ENCODE data around the gene PYCARD. TPM values are rescaled to one million over a fixed set of nuclear protein-coding genes. Genes with fewer than 3 reads are reported as not detected.

Gene PYCARD
- total RNA-seq, 1 experiment from 2014 or later = not detected

DNA sequence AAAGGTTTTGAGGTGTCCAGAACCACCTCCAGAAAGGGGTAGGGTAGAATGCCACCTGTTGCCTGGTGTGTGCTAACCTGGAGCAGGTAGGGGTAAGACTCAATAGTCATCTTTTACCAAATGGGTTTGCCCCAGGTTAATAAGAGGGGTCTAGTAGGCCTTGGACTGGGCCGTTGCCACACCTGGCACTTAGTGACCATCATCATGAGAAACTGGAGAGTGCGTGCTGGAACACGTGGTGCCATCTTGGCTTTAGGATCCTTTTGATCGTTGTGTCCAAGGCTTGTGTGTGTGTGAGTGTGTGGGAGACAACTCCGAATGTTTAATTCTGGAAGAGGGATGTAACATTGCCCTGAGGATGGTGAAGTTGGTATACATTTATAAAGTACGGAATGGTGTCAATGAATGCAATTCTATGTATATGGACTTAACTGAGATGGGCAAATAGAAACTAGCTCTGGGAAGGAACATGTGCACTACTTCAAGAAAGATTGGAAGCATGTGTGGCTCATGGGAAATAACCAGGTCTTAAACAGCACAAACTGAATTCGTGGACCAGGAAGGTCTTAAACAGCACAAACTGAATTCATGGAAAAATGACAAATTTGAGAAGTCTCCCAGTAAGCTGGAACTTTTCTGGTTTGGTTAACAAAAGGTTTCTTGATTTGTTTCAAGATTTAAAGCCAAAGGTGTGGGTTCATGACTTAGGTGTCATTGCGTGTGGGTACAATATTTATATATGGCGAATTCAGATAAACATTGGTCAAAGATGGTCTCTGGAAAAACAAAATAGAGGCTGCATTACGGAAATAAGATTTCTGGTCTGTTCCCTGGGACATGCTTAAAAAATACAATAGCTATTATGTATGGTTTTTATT, 15.4 kb downstream of the PYCARD start (continued):
- TF ChIP-seq ELF1 (IDR thresholded peaks at IDR 0.05; ENCODE audit: borderline replicate concordance, low read depth) (no peak), TCF7L2 (IDR thresholded peaks at IDR 0.05; ENCODE audit: borderline replicate concordance, extremely low read depth, insufficient read depth, insufficient read length) (no peak), CEBPB (IDR thresholded peaks at IDR 0.05; ENCODE audit: low read depth) (no peak), ZNF274 (IDR thresholded peaks at IDR 0.05; ENCODE audit: low read depth, low read length) (no peak)
- TF ChIP-seq, protein P1, sequence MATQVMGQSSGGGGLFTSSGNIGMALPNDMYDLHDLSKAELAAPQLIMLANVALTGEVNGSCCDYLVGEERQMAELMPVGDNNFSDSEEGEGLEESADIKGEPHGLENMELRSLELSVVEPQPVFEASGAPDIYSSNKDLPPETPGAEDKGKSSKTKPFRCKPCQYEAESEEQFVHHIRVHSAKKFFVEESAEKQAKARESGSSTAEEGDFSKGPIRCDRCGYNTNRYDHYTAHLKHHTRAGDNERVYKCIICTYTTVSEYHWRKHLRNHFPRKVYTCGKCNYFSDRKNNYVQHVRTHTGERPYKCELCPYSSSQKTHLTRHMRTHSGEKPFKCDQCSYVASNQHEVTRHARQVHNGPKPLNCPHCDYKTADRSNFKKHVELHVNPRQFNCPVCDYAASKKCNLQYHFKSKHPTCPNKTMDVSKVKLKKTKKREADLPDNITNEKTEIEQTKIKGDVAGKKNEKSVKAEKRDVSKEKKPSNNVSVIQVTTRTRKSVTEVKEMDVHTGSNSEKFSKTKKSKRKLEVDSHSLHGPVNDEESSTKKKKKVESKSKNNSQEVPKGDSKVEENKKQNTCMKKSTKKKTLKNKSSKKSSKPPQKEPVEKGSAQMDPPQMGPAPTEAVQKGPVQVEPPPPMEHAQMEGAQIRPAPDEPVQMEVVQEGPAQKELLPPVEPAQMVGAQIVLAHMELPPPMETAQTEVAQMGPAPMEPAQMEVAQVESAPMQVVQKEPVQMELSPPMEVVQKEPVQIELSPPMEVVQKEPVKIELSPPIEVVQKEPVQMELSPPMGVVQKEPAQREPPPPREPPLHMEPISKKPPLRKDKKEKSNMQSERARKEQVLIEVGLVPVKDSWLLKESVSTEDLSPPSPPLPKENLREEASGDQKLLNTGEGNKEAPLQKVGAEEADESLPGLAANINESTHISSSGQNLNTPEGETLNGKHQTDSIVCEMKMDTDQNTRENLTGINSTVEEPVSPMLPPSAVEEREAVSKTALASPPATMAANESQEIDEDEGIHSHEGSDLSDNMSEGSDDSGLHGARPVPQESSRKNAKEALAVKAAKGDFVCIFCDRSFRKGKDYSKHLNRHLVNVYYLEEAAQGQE (IDR thresholded peaks at IDR 0.05; ENCODE audit: low read depth) = no peak

DNA sequence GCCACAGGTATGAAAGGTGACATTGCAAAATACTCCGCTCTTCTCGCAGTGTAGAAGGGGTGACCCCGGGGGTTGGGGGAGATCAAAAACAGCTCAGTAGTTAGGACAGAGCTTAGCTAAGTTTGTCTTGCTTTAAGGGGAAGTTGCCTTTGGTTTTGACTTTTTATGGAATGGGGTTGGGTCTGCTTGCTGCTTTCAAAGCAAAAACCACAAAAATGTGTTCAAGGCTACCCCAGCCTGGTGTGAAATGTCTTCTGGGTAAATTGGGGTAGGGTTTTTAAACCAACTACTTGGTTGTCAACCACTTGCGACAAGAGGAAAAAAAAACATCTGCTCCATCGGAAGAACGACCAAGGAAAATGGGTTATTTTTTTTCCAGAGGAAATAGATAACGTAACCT, 16.4 kb downstream of the PYCARD start:
- Histone ChIP-seq H3K4me3 (replicated peaks in 1 of 2; ENCODE audit: low read depth in 1 of 2, low read length in 2 of 2) (no peak overlapping the region), H3K9me3 (ENCODE audit: control insufficient read depth in 1 of 2, insufficient read depth in 1 of 2, low read depth in 1 of 2, low read length in 2 of 2) (no peaks in the 10 kb centered on the region), H3K9ac (ENCODE audit: low read length) (no peak overlapping the region), H4K20me1 (ENCODE audit: insufficient read depth) (peaks cover 90% of the 10 kb centered on the region), H3K79me2 (ENCODE audit: insufficient read depth, low read length) (peaks cover 100% of the 10 kb centered on the region), H2AFZ (ENCODE audit: low read depth, low read length, poor library complexity, severe bottlenecking) (no peak overlapping the region), H3K9me2 (ENCODE audit: insufficient read depth) (no peaks in the 10 kb centered on the region), H3K4me2 (ENCODE audit: low read length) (no peak overlapping the region), H3K36me3 (ENCODE audit: control insufficient read depth in 1 of 2, insufficient read depth in 2 of 2, low read length in 2 of 2) (peaks cover 82 to 99% of the 10 kb centered on the region in 2 experiments), H3K4me1 (ENCODE audit: control insufficient read depth in 1 of 2, insufficient read depth in 2 of 2, low read length in 2 of 2) (peaks cover 4 to 15% of the 10 kb centered on the region in 2 experiments; a peak in 3 of 4 replicates), H3K27ac (ENCODE audit: low read depth, low read length) (no peak overlapping the region), H3K27me3 (ENCODE audit: insufficient read depth, low read length) (no peaks in the 10 kb centered on the region)
- ATAC-seq (no peak), DNase-seq (ENCODE audit: low read depth, low spot score) (no peak)
- intact Hi-C loops (cut with micrococcal nuclease) = no loop called here
- BruUV-seq (replicated peaks) = no TSS peak
- POLR2A ChIA-PET = no interaction called here
- CTCF ChIA-PET = no interaction called here
- RAD21 ChIA-PET (ENCODE audit: low non-redundant PET in 1 of 2, low total read pairs in 2 of 2, uncharacterized antibody in 2 of 2, unreplicated experiment in 2 of 2) = no interaction called here
- TF ChIP-seq JUND (IDR thresholded peaks at IDR 0.05) (no peak), EZH2 (IDR thresholded peaks at IDR 0.05) (no peak), MAX (IDR thresholded peaks at IDR 0.05) (no peak), YY1 (IDR thresholded peaks at IDR 0.05; ENCODE audit: extremely low read depth, insufficient replicate concordance, low read depth, low read length) (no peak), TCF7L2 (IDR thresholded peaks at IDR 0.05; ENCODE audit: borderline replicate concordance, extremely low read depth, insufficient read depth, insufficient read length) (no peak), POLR2A (IDR thresholded peaks at IDR 0.05; ENCODE audit: borderline replicate concordance, extremely low read depth, insufficient read depth, insufficient read length) (no peak), CBX3 (IDR thresholded peaks at IDR 0.05; ENCODE audit: low read depth) (no peak), FOSL1 (IDR thresholded peaks at IDR 0.05; ENCODE audit: low read depth) (no peak), CEBPB (IDR thresholded peaks at IDR 0.05; ENCODE audit: low read depth) (no peak), ELF1 (IDR thresholded peaks at IDR 0.05; ENCODE audit: borderline replicate concordance, low read depth) (no peak), ZNF274 (IDR thresholded peaks at IDR 0.05; ENCODE audit: low read depth, low read length) (no peak), ZFX (IDR thresholded peaks at IDR 0.05) (no peak), RAD21 (IDR thresholded peaks at IDR 0.05; ENCODE audit: low read depth) (no peak), POLR2AphosphoS5 (IDR thresholded peaks at IDR 0.05; ENCODE audit: low read depth, low read length) (no peak), SRF (IDR thresholded peaks at IDR 0.05; ENCODE audit: low read depth) (no peak)
- TF ChIP-seq, protein P1 (IDR thresholded peaks at IDR 0.05; ENCODE audit: low read depth) = no peak
- TF ChIP-seq, protein P2, sequence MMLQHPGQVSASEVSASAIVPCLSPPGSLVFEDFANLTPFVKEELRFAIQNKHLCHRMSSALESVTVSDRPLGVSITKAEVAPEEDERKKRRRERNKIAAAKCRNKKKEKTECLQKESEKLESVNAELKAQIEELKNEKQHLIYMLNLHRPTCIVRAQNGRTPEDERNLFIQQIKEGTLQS (IDR thresholded peaks at IDR 0.05) = no peak

Data from HCT116 (cell line).